NB4 (cell line): Measurements from ENCODE around the gene MACROD2.

Experiments used
- CTCF ChIP-seq: IDR thresholded peaks from one replicate; pipeline ENCODE4 v1.5.1; 2012; ENCODE audit warnings: low read depth, low read length
- MAX ChIP-seq: IDR thresholded peaks from 2 replicates; pipeline ENCODE4 v1.6.1; 2011; ENCODE audit warnings: low read depth, low read length
- POLR2A ChIP-seq: IDR thresholded peaks from 2 replicates; pipeline ENCODE4 v1.6.1; 2011; ENCODE audit warnings: mild to moderate bottlenecking; ENCODE audit not compliant: insufficient read length; ENCODE audit errors: extremely low read depth

GRCh38 chr20:15716256-15716655 is 1720.9 kb downstream of the MACROD2 start:
- TF ChIP-seq POLR2A (no peak), CTCF (no peak), MAX (no peak)
